ENCODE data around the gene LSM7. TPM values are rescaled to one million over a fixed set of nuclear protein-coding genes. Genes with fewer than 3 reads are reported as not detected.

LSM7 gene
- total RNA-seq, 3 donors from 2014 or later, result 95.1 to 188 (median 125) TPM

DNA sequence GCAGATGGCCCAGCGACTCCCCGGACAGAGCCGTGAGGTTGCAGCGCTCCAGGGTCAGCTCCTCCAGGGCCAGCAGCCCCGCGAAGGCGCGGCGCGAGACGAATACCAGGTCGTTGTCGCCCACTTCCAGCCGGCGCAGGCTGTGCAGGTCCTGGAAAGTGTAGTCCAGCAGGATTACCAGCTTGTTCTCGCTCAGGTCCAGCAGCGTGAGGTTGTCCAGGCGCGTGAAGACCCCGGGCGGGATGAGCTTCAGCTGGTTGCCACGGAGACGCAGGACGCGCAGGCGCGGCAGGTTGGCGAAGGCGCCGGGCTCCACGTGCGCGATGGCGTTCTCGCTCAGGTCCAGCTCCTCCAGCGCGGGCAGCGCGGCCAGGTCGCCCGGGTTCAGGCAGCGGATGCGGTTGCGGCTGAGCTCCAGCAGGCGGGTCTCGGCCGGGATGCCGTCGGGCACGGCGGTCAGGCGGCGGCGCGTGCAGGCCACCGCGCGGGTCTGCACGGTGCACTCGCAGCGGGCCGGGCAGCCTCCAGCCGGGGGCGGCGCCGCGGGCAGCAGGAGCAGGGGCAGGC lies 37.1 kb downstream of the LSM7 start:
- peaks cover 12 to 21% of the 10 kb centered on the region in 2 donors for H3K4me1 ChIP-seq
- H3K27me3 ChIP-seq, result peaks cover 12 to 43% of the 10 kb centered on the region in 2 donors
- H3K27ac ChIP-seq, result no peak overlapping the region
- intact Hi-C loops (cut with DNase I; ENCODE audit: low total_unique reads), result no loop called here
- H3K36me3 ChIP-seq, result no peaks in the 10 kb centered on the region
- peak overlapping the region; percentile 32 to 66 (median 45) for H3K4me3 ChIP-seq
- no peak for TF ChIP-seq POLR2A (IDR thresholded peaks at IDR 0.05)
- no peak for TF ChIP-seq POLR2AphosphoS5 (IDR thresholded peaks at IDR 0.05)
- TF ChIP-seq, protein P1, sequence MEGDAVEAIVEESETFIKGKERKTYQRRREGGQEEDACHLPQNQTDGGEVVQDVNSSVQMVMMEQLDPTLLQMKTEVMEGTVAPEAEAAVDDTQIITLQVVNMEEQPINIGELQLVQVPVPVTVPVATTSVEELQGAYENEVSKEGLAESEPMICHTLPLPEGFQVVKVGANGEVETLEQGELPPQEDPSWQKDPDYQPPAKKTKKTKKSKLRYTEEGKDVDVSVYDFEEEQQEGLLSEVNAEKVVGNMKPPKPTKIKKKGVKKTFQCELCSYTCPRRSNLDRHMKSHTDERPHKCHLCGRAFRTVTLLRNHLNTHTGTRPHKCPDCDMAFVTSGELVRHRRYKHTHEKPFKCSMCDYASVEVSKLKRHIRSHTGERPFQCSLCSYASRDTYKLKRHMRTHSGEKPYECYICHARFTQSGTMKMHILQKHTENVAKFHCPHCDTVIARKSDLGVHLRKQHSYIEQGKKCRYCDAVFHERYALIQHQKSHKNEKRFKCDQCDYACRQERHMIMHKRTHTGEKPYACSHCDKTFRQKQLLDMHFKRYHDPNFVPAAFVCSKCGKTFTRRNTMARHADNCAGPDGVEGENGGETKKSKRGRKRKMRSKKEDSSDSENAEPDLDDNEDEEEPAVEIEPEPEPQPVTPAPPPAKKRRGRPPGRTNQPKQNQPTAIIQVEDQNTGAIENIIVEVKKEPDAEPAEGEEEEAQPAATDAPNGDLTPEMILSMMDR (IDR thresholded peaks at IDR 0.05), result no peak
- DNase-seq (ENCODE audit: low spot score in 2 of 2), result no peak
- H3K9me3 ChIP-seq, result no peaks in the 10 kb centered on the region

DNA sequence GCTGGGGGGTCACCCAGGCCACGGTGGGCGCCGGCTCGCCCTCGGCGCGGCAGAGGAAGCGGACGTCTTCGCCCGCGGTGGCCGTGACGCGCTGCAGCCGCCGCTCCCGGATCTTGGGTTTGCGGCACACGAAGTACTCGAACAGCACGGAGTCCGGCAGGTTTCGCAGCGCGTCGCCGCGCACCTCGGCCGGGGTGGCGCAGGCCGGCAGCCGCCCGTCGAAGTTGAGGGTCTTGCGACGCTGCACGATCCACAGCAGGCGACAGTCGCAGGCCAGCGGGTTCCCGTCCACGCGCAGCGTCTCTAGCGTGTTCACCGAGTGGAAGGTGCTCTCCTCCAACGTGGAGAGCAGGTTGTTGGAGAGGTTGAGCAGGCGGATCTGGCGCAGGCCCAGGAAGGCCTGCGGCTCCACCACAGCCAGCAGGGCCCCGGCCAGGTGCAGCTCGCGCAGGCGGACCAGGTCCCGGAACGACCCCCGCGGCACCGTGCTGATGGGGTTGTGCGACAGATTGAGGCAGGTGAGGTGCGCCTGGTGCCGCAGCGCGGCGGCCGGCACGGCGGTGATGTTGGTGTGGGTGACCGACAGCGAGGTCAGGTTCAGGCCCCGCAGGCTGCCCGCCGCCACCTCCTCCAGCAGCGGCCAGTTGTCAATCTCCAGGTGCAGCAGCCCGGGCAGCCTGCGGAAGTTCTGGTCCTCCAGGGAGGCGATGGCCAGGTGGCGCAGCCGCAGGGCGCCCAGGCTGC lies 37.8 kb downstream of the LSM7 start:
- no peaks in the 10 kb centered on the region for H3K9me3 ChIP-seq
- peak overlapping the region; percentile 32 to 66 (median 45) for H3K4me3 ChIP-seq
- TF ChIP-seq, protein P1 (IDR thresholded peaks at IDR 0.05), result no peak
- TF ChIP-seq POLR2A (IDR thresholded peaks at IDR 0.05), result no peak
- no peak for TF ChIP-seq POLR2AphosphoS5 (IDR thresholded peaks at IDR 0.05)
- DNase-seq (ENCODE audit: low spot score in 2 of 2), result no peak
- H3K4me1 ChIP-seq, result peaks cover 12 to 21% of the 10 kb centered on the region in 2 donors
- H3K27me3 ChIP-seq, result peaks cover 12 to 43% of the 10 kb centered on the region in 2 donors
- H3K36me3 ChIP-seq, result no peaks in the 10 kb centered on the region
- intact Hi-C loops (cut with DNase I; ENCODE audit: low total_unique reads), result no loop called here
- peak overlapping the region in 1 of 2 donors; percentile 5 for H3K27ac ChIP-seq

DNA sequence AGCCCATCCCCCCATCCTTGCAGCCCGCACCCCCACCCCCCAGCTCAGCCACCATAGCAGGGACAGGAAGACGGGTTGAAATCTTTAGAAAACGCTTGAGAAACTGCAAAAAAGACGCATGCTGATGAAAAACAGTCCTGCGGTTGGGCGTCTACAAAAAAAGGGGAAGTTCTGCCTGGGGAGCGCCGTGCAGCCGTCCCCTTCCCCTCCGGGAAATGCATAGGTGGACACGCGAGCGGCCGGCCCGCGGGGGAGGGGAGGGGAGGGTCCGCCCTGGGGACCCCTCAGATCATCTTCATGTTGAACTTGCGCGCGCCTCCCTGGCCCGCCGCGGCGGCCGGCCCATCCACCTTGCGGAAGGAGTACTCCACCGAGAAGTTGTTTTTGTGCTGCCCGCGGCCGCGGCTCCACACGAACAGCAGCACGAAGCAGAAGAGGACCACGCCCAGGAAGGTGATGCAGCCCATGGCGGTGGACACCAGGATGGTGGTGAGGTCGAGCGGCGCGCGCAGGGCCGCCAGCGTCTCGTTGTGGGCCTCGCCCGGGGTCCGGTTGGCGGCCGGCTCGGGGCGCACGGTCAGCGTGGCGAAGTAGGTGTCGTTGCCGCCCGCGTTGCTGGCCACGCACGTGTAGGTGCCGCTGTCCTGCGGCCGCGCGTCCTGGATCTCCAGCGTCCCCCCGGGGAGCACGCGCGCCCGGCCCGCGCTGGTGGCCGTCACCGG lies 38.5 kb downstream of the LSM7 start:
- Histone ChIP-seq H3K27me3 (peaks cover 12 to 43% of the 10 kb centered on the region in 2 donors), H3K36me3 (no peaks in the 10 kb centered on the region), H3K4me1 (peaks cover 12 to 21% of the 10 kb centered on the region in 2 donors), H3K9me3 (no peaks in the 10 kb centered on the region), H3K27ac (peak overlapping the region in 1 of 2 donors; percentile 5), H3K4me3 (peak overlapping the region; percentile 32 to 66 (median 45))
- DNase-seq (ENCODE audit: low spot score in 2 of 2), result no peak
- TF ChIP-seq POLR2AphosphoS5 (IDR thresholded peaks at IDR 0.05) (no peak), POLR2A (IDR thresholded peaks at IDR 0.05) (no peak)
- TF ChIP-seq, protein P1 (IDR thresholded peaks at IDR 0.05), result no peak
- intact Hi-C loops (cut with DNase I; ENCODE audit: low total_unique reads), result no loop called here

DNA sequence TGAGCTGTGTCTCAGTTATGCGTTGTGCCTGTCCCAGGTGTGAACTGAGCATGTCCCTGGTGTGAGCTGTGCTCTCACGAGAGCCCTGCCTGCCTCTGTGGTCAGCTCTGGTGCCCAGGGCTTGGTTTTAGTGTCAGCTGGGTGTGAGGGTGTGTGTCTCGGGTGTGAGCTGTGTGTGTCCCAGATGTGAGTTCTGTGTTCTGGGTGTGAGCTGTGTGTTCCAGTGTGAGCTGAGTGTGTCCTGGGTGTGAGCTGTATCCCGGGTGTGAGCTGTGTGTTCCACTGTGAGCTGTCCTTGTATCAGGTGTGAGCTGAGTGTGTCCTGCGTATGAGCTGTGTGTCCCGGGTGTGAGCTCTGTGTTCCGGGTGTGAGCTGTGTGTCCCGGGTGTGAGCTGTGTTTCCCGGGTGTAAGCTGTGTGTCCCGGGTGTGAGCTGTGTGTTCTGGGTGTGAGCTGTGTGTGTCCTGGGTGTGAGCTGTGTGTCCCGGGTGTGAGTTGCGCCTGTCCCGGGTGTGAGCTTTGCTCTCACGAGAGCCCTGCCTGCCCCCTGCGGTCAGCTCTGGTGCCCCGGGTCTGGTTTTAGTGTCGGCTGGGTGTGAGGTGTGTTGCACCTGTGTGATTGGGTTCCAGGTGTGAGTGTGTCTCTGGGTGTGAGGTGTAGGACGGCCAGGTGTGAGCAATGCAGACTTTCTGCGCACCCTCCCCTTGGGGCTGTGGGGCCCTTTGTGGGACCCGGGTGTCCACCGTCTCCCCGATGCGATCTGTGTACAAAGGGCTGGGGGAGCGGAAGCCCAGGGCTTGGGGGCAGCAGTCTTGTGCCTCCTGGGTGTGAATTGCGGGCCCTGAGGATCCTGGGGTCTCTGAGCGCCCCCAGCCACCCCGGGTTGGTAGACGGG lies 39.3 kb downstream of the LSM7 start:
- Histone ChIP-seq H3K27me3 (peaks cover 12 to 43% of the 10 kb centered on the region in 2 donors), H3K4me3 (peak overlapping the region; percentile 32 to 66 (median 45))
- intact Hi-C loops (cut with DNase I; ENCODE audit: low total_unique reads), result no loop called here

More for the DNA sequence above, 39.3 kb downstream of the LSM7 start:
- Histone ChIP-seq H3K36me3 (no peaks in the 10 kb centered on the region), H3K27ac (no peak overlapping the region), H3K4me1 (peaks cover 12 to 21% of the 10 kb centered on the region in 2 donors), H3K9me3 (no peaks in the 10 kb centered on the region)
- TF ChIP-seq POLR2AphosphoS5 (IDR thresholded peaks at IDR 0.05), result no peak
- TF ChIP-seq, protein P1 (IDR thresholded peaks at IDR 0.05), result no peak
- TF ChIP-seq POLR2A (IDR thresholded peaks at IDR 0.05), result no peak
- DNase-seq (ENCODE audit: low spot score in 2 of 2), result no peak

All from breast epithelium (tissue), 4 donors.